Measurements from ENCODE around the gene CNKSR2. TPM values are rescaled to one million over a fixed set of nuclear protein-coding genes. Genes with fewer than 3 reads are reported as not detected.

Gene CNKSR2
- total RNA-seq, 1 donor from 2014 or later = 0.47 TPM

GRCh38 chrX:21699136-21699535 is 324.9 kb downstream of the CNKSR2 start:
- no peak overlapping the region for H3K4me3 ChIP-seq
- no peak for DNase-seq
- no peak overlapping the region for H3K27ac ChIP-seq (replicated peaks)
- no peaks in the 10 kb centered on the region for H3K4me1 ChIP-seq
- H3K9me3 ChIP-seq (replicated peaks) = no peaks in the 10 kb centered on the region
- intact Hi-C loops (cut with micrococcal nuclease) = no loop called here
- no peaks in the 10 kb centered on the region for H3K27me3 ChIP-seq (ENCODE audit: low read depth)
- no peaks in the 10 kb centered on the region for H3K36me3 ChIP-seq
- TF ChIP-seq CTCF (IDR thresholded peaks at IDR 0.05; ENCODE audit: borderline replicate concordance) = no peak

- no peaks in the 10 kb centered on the region for H3K27me3 ChIP-seq (ENCODE audit: low read depth)
- no peak overlapping the region for H3K4me3 ChIP-seq
- no peak overlapping the region for H3K27ac ChIP-seq (replicated peaks)
- no peak for TF ChIP-seq CTCF (IDR thresholded peaks at IDR 0.05; ENCODE audit: borderline replicate concordance)
- intact Hi-C loops (cut with micrococcal nuclease) = no loop called here
- no peaks in the 10 kb centered on the region for H3K4me1 ChIP-seq
- no peaks in the 10 kb centered on the region for H3K9me3 ChIP-seq (replicated peaks)
- H3K36me3 ChIP-seq = no peaks in the 10 kb centered on the region
- DNase-seq = no peak
These were observed 326.1 kb downstream of the CNKSR2 start for GRCh38 chrX:21700275-21700674.

GRCh38 chrX:21700967-21701366 is 326.7 kb downstream of the CNKSR2 start:
- intact Hi-C loops (cut with micrococcal nuclease) = no loop called here
- no peak overlapping the region for H3K27ac ChIP-seq (replicated peaks)

DNA sequence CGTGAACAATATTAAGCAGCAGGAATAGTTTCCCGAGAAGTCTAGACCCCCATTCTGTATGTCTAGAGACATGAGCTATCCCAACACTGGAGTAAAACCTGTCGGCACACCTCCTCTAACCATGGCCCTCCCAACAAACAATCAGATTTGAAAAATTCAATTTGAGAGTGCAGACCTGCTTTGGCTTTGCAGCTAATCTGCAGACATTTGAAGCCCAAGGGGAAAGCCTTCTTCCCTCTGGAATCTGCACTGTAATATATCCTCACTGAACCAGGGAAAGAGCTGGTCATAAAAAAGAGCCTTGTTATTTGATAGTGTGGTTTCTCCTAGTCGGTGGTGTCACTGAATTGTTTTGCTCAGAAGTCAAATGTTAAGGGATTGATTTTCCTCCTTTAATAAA is 328.5 kb downstream of the CNKSR2 start:
- H3K9me3 ChIP-seq (replicated peaks) = no peaks in the 10 kb centered on the region
- intact Hi-C loops (cut with micrococcal nuclease) = no loop called here
- H3K4me1 ChIP-seq = no peaks in the 10 kb centered on the region
- H3K4me3 ChIP-seq = no peak overlapping the region
- no peaks in the 10 kb centered on the region for H3K36me3 ChIP-seq
- no peak for TF ChIP-seq CTCF (IDR thresholded peaks at IDR 0.05; ENCODE audit: borderline replicate concordance)
- DNase-seq = no peak
- H3K27me3 ChIP-seq (ENCODE audit: low read depth) = no peaks in the 10 kb centered on the region
- H3K27ac ChIP-seq (replicated peaks) = no peak overlapping the region

More at GRCh38 chrX:21700967-21701366, 326.7 kb downstream of the CNKSR2 start:
- DNase-seq = no peak
- no peaks in the 10 kb centered on the region for H3K9me3 ChIP-seq (replicated peaks)
- H3K36me3 ChIP-seq = no peaks in the 10 kb centered on the region
- no peak for TF ChIP-seq CTCF (IDR thresholded peaks at IDR 0.05; ENCODE audit: borderline replicate concordance)
- no peaks in the 10 kb centered on the region for H3K4me1 ChIP-seq
- H3K4me3 ChIP-seq = no peak overlapping the region
- no peaks in the 10 kb centered on the region for H3K27me3 ChIP-seq (ENCODE audit: low read depth)
